GM12891 (cell line): ENCODE measurements around the gene AFF4.
"Not testable (repeated sequence)": the region's sequence is repeated elsewhere in the genome, so short reads cannot be mapped to it uniquely, and the experiment has no call there.

Experiments used
- DNase-seq: peaks from one replicate; pipeline ENCODE4 v3.0.0; 2011; ENCODE audit warnings: low spot score; ENCODE audit not compliant: insufficient read length
- FAIRE-seq: peaks from 2 replicates; lab custom pipeline; 2011; peaks lifted over from hg19 to GRCh38; lab: Jason Lieb, UNC
- PAX5 ChIP-seq: IDR thresholded peaks from 2 replicates; pipeline ENCODE4 v1.6.1; 2011; ENCODE audit warnings: low read length, moderate library complexity, mild to moderate bottlenecking; ENCODE audit not compliant: insufficient read depth, severe bottlenecking
- POLR2A ChIP-seq: IDR thresholded peaks from 2 replicates; pipeline ENCODE4 v1.6.1; 2011; ENCODE audit warnings: low read depth, low read length, control low read depth
- POLR2AphosphoS5 ChIP-seq: IDR thresholded peaks from 2 replicates; pipeline ENCODE4 v1.6.1; 2011; ENCODE audit warnings: low read depth, low read length, control low read depth
- POU2F2 ChIP-seq: IDR thresholded peaks from 2 replicates; pipeline ENCODE4 v1.6.1; 2011; ENCODE audit warnings: low read depth, mild to moderate bottlenecking, control low read depth, low read length, moderate library complexity
- SPI1 ChIP-seq: IDR thresholded peaks from 2 replicates; pipeline ENCODE4 v1.6.1; 2011; ENCODE audit warnings: low read depth, low read length, control low read depth
- TAF1 ChIP-seq: IDR thresholded peaks from 2 replicates; pipeline ENCODE4 v1.6.1; 2011; ENCODE audit warnings: low read depth, low read length, control low read depth

Gene AFF4

DNA sequence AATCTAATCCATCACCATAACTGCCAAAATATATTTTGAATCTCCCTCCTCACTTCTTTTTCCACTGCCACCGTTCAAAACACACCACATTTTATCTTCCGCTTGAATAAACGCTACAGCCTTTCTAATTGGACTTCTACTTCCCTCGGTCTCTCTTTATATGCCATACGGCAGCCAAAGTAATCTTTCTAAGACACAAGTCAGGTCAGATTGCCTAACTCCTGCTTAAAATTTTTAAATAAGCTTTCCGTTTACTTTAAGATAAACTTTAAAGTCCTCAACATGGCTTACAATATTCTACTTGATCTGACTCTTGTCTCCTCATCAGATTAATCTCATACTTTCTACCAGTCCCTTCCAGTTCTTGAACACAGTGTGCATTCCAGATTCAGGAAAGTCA, 9.7 kb downstream of the AFF4 start:
- FAIRE-seq (no peak), DNase-seq (no peak)
- no peak for TF ChIP-seq TAF1
- TF ChIP-seq PAX5 = no peak
- TF ChIP-seq POLR2A = no peak
- TF ChIP-seq POLR2AphosphoS5 = no peak
- no peak for TF ChIP-seq POU2F2
- TF ChIP-seq SPI1 = no peak

DNA sequence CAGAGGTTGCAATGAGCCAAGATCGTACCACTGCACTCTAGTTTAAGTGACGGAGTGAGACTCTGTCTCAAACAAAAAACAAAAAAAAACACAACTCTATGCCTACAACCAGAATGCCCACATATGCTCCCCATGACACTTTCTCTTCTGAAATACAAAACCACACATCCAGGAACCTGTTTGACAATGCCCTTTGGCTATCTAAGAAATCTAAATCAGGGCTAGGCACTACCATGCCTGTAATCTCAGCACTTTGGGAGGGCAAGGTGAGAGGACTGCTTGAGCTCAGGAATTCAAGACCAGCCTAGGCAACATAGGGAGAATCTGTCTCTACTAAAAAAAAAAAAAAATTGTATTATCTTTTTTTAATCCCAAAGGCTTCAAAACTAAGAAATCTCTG, 10.6 kb downstream of the AFF4 start:
- DNase-seq (no peak), FAIRE-seq (no peak)
- no peak for TF ChIP-seq SPI1
- no peak for TF ChIP-seq PAX5
- TF ChIP-seq POLR2A = no peak
- no peak for TF ChIP-seq POLR2AphosphoS5
- TF ChIP-seq TAF1 = no peak
- no peak for TF ChIP-seq POU2F2

DNA sequence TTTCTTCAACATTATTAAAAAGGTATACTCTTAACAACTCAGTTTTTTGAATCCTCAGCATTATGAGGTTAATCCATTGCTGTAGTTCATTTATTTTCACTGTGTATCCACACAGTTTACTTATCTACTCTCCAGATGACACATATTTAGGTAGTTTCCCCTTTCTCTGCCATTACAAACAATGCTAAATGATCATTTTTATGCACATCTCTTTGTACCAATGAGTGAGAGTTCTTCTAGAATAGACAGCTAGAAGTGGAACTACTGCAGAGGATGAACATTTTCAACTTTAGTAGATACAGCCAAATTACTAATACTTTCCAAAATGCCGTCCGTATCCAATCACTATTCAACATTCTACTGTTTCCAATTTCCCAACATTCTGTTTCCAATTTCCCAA, 11.5 kb downstream of the AFF4 start:
- DNase-seq = no peak
- FAIRE-seq = no peak
- TF ChIP-seq TAF1 (no peak), POLR2AphosphoS5 (no peak)

DNA sequence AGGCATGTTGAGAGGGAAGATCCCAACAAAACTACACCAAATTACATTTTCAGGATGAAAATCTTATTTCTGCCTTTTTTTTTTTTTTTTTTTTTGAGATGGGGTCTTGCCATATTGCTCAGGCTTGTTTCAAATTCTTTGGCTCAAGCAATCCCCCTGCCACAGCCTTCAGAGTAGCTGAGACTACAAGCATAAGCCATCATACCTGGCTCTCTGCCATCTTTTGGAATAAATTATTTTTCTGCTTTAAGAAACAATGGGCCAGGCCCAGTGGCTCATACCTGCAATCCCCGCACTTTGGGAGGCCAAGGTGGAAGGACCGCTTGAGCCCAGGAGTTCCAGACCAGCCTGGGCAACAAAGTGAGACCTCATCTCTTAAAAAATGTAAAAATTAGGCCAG, 14.3 kb downstream of the AFF4 start:
- DNase-seq = no peak
- FAIRE-seq = no peak
- TF ChIP-seq POLR2A (no peak), POU2F2 (no peak), PAX5 (no peak), TAF1 (no peak), SPI1 (no peak), POLR2AphosphoS5 (no peak)

DNA sequence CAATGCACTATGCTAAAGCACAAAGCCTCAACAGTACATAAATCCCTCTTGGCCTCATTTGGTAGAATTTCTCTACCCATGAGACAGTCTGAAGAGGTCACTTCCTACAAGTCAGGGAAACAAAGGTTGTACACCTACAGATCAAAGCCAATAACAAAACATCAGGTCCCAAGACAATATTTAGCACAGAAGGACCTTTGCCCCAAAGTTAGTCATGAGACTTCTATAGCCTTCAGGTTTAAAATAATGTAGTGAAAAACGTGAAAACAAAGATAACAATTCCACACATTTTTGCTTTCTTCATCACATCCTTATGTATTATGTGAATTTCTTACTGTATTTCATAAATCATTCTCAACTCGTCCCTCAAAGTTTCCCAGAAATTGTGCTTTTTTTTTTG, 15.8 kb downstream of the AFF4 start:
- DNase-seq (no peak), FAIRE-seq (no peak)
- TF ChIP-seq POLR2AphosphoS5 = no peak
- TF ChIP-seq PAX5 = no peak
- no peak for TF ChIP-seq TAF1
- TF ChIP-seq SPI1 = no peak
- TF ChIP-seq POU2F2 = no peak
- TF ChIP-seq POLR2A = no peak

DNA sequence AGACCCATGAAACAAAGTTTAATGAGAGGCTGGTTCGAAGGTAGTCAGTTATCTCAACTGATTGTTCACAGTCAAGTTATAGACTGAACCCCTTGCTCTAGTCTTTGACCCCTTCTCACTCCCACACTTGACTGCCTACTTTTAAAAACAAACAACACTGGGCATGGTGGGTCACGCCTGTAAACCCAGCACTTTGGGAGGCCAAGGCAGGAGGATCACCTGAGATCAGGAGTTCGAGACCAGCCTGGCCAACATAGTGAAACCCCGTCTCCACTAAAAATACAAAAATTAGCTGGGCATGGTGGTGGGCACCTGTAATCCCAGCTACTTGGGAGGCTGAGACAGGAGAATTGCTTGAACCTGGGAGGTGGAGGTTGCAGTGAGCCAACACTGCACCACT, 18.1 kb downstream of the AFF4 start:
- FAIRE-seq, DNase-seq: not testable (repeated sequence)

DNA sequence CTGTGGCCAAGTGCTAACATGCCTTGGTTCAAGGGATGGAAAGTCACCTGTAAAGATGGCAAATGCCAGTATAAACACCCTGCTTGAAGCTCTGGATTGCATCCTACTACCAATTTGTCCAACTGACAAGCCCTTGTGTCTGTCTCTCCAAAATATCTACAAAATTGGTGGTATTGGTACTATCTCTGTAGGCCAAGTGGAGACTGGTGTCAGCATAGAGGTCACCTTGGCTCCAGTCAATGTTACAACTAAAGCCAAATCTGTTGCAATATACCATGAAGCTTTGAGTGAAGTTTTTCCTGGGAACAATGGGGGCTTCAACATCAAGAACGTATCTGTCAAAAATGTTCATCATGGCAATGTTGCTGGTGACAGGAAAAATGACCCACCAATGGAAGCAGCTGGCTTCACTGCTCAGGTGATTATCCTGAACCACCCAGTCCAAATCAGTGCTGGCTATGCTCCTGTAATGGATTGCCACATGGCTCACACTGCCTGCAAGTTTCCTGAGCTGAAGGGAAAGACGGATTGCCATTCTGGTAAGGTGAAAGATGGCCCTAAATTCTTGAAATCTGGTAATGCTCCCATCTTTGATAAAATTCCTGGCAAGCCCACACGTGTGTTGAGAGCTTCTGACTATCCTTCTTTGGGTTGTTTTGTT, 19.9 kb downstream of the AFF4 start:
- TF ChIP-seq PAX5 (no peak), POU2F2 (no peak), POLR2A (no peak), POLR2AphosphoS5 (no peak), SPI1 (no peak), TAF1 (no peak)
- DNase-seq (no peak), FAIRE-seq (no peak)

DNA sequence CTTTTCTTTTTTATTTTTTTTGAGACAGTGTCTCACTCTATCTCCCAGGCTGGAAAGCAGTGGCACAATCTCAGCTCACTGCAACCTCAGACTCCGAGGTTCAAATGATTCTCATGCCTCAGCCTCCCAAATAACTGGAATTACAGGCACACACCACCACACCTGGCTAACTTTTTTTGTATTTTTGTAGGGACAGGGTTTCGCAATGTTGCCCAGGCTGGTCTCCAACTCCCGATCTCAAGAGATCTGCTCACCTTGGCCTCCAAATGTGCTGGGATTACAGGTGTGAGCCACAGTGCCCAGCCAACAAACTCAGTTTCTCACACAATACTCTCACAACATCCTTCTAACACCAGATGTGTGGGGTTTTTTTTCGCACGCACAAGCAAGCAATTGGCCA, 22.1 kb downstream of the AFF4 start:
- TF ChIP-seq POU2F2 (no peak), PAX5 (no peak), POLR2AphosphoS5 (no peak), POLR2A (no peak), SPI1 (no peak), TAF1 (no peak)
- DNase-seq (no peak), FAIRE-seq (no peak)

DNA sequence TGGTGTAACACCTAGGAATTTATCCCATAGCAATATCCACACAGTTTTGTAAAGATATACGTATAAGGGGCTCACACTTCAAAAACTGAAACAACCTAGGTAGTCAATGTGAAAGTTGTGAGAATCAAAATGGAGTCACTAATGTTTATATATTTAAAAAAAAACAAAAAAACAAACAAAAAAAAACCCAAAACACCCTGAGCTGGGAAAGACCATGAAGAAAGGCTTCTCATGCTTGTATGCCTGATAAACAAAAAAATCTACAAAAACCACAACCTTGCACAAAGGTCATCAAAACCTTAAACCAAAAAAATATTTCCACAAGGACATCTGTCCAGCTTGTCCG, 35.4 kb downstream of the AFF4 start:
- FAIRE-seq = no peak

DNA sequence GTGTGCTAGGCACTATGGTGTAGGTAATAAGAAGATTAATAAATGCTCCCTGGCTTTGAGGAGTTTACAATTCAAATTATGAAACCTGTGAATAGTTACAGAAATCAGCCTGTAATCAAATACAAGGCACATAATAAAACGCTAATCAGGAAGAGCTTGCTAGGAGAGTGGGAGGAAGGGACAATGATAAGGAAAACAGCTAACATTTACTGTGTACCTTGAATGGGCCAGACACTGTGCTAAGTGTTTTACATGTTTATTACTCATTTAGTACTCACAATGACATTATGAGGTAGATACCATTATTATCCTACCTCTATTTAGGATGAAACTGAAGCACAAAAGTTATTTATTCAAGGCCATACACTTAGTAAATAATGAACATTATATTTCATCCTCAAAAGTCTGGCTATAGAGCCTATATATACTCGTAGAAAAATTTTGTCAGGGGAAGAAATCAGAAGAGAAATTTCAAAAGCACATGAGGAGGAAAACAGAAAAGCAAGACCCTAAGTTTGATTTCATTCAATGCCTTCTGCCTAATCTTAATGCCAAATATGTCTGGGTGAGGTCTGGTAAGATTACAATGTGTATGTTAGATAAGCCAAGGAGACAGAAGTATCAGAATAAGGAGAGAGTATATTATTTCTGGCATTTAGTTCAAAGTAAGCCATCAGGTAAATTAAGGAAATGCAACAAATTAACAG, 35.9 kb downstream of the AFF4 start:
- FAIRE-seq (no peak), DNase-seq (no peak)

More for the DNA sequence above, 35.4 kb downstream of the AFF4 start:
- no peak for TF ChIP-seq POU2F2
- no peak for TF ChIP-seq PAX5
- TF ChIP-seq SPI1 = no peak
- TF ChIP-seq POLR2AphosphoS5 = no peak
- no peak for TF ChIP-seq POLR2A
- no peak for TF ChIP-seq TAF1
- no peak for DNase-seq

DNA sequence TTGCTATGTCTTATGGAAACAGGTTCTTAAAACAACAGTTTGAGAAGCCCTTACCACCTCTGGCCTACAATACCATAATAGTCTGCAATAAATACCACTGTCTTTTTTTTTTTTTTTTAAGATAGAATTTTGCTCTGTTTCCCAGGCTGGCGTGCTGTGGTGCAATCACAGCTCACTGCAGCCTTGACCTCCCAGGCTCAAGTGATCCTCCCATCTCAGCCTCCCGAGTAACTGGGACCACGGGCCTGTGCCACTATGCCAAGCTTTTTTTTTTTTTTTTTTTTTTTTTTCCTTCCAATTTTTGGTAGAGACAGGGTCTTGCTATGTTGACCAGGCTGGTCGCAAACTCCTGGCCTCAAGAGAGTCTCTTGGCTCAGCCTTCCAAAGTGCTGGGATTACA, 37.0 kb downstream of the AFF4 start:
- FAIRE-seq (no peak), DNase-seq (no peak)
- TF ChIP-seq POU2F2 = no peak
- no peak for TF ChIP-seq SPI1
- no peak for TF ChIP-seq POLR2A
- TF ChIP-seq POLR2AphosphoS5 = no peak
- no peak for TF ChIP-seq TAF1

More for the DNA sequence above, 35.9 kb downstream of the AFF4 start:
- no peak for TF ChIP-seq POU2F2
- no peak for TF ChIP-seq POLR2A
- TF ChIP-seq PAX5 = no peak
- no peak for TF ChIP-seq SPI1
- no peak for TF ChIP-seq TAF1
- no peak for TF ChIP-seq POLR2AphosphoS5

DNA sequence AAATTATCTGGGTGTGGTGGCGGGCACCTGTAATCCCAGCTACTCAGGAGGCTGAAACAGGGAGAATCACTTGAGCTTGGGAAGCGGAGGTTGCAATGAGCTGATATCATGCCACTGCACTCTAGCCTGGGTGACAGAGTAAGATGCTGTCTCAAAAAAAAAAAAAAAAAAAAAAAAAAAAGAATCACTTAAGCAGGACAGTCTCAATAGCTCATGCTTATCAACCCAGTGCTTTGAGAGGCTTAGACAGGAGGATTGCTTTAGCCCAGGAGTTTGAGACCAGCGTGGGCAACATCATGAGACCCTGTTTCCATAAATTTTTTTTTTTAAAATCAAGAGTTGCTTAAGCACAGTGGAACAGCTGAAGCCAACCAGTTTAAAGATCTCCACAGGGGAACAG, 47.3 kb downstream of the AFF4 start:
- TF ChIP-seq TAF1 (no peak), POU2F2 (no peak), SPI1 (no peak), POLR2A (no peak)
- no peak for FAIRE-seq
- DNase-seq = no peak

DNA sequence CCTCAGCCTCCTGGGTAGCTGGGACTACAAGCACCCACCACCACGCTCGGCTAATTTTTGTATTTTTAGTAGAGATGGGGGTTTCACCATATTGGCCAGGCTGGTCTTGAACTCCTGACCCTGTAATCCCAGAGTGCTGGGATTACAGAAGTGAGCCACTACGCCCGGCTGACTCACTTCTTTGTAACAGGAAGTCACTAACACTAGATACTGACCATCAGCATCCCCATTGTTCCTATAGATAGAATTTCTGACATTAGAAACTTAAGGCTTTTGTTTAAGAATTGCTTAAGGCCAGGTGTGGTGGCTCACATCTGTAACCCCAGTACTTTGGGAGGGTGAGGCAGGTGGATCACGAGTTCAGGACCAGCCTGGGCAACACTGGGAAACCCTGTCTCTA, 47.8 kb downstream of the AFF4 start:
- TF ChIP-seq SPI1 (peak; percentile 33; the same call in 1 of the 2 replicates), POU2F2 (no peak)
- DNase-seq (no peak), FAIRE-seq (no peak)
